Measurements from ENCODE around the gene CDKN2B.
"Not testable (repeated sequence)": the region's sequence is repeated elsewhere in the genome, so short reads cannot be mapped to it uniquely, and the experiment has no call there.

The CDKN2B gene

DNA sequence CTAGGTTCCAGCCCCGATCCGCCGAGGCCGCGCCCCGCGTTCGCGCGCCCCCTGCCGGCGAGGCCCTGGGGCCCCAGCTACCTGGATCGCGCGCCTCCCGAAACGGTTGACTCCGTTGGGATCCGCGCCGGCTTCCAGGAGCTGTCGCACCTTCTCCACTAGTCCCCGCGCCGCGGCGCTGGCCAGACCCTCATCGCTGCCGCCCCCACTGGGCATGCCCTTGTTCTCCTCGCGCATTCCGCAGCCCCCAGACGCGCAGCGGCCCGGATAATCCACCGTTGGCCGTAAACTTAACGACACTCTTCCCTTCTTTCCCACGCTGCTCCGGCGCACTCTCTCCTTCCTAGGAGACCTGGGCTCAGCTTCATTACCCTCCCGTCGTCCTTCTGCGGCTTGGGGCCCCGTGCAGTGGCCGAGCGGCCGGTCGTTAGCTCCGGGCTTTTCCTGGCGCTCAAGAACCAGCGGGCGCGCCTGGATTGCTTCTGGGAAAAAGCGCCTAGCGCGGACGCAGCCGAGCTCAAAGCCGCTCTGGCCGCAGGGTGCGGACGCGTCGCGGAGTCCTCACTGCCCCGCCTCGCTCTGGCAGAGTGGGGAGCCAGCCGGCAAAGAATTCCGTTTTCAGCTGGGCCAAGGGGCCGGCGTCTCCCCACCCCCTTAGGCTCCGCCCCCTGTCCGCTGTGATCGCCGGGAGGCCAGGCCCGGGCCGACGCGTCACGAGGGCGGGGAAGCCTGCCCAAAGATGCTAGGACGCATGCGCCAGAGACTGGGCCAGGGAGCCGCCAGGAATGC is at the start of gene CDKN2B:
CDKN2B (minus strand) TSS at position 589 of the 789 bp plus-strand sequence; CDS start at position 237, 352 bp downstream.
- DNase-seq = peak; percentile 81

DNA sequence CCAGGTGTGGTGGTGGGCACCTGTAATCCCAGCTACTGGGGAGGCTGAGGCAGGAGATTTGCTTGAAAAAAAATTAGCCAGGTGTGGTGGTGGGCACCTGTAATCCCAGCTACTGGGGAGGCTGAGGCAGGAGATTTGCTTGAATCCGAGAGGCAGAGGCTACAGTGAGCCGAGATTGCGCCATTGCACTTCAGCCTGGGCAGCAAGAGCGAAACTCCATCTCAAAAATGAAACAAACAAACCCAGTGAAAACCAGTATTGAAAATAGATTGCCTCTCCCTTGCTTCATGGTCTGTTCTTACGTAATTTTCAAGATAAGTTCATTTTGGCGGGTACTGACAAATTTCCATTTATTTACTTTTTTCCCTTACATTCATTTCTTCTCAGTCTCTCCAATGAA is 48.9 kb upstream of the CDKN2B start:
- not testable (repeated sequence) for DNase-seq

DNA sequence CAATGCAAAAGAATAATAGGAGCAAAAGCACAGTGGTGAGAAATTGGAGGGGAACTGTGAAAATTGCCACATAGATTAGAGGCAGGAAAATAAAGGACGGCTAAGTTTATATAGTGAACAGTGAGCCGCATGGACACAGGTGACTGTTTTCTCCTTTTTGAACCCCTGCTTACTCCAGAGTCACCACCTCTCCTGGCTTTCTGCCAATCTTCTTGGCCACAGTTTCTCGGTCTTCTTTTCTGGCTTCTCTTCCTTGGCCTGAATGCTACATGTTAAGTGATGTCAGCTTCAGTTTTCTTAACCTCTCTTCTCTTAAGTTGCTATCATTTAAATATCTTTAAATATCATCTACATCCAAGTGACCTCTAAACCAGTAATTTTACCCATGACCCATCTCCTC is 47.3 kb upstream of the CDKN2B start:
- no peak for DNase-seq

DNA sequence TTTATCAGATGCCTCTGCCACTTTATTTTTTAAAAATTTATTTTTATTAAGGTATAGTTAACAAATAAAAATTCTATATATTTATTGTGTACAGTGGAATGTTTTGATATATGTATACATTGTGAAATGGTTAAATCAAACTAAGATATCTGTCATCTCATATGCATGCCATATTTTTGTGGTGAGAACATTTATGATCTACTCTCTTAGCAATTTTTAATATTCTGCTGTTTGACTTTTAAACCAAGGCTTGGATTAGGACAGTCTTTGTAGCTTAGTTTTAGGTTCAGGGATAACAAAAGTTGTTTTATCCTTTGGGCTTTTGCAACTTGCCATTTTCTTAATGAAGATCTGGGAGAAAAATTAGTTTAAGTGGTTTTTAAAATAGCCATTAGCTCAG is 46.0 kb upstream of the CDKN2B start:
- no peak for DNase-seq

- DNase-seq = no peak
Measured at GRCh38 chr9:22054529-22054928, 45.4 kb upstream of the CDKN2B start.

- no peak for DNase-seq
Measured at GRCh38 chr9:22054076-22054475, 45.0 kb upstream of the CDKN2B start.

- DNase-seq = no peak
Measured at GRCh38 chr9:22053178-22053577, 44.1 kb upstream of the CDKN2B start.

DNA sequence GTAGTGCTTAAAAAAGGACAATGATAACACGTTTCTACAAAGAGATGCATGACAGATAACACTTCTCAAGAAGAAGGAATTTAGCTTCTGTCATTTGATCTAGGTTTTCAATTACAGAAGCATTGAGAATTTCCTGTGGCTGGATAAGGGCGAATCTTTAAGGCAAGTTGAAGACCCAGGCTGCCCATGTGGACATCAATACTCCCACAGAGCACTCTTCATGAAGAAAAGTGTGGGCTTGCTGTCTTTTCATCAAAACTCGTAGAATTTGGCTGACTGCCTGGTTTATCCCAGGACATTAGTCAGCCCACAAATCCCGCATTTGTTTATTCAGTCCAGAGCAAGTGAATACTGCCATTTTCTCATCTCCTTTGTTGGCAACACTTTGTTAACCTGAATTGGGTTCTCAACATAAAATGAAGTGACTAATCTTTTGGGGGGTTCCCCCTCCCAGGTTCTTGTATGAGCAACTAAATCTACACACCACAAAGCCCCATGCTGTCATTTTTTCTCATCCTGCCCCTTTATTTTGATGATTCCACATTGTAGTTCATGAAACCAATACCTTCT is 43.4 kb upstream of the CDKN2B start:
- peak; percentile 25 for DNase-seq

DNA sequence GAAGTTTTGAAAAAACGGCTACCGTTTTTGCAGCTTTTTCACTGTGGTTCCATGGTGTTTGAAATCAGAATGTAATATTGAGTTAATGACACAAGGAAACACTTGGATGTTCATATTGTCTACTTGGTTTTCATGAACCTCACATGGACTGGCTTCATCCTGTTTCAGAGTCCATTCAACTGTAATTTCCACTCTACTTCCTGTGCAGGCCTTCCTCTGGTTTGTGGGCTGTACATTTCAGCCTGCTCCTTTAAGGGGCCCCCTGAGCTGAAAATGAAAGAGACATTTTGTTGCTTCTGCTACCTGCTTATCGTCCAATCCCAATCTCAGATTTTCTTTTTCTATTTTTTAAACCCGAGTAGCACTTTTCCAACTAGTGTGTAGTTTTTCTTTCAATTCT is 41.8 kb upstream of the CDKN2B start:
- peak; percentile 36 for DNase-seq

GRCh38 chr9:22049411-22049810 is 40.3 kb upstream of the CDKN2B start:
- DNase-seq = no peak

GRCh38 chr9:22047596-22047995 is 38.5 kb upstream of the CDKN2B start:
- no peak for DNase-seq

DNA sequence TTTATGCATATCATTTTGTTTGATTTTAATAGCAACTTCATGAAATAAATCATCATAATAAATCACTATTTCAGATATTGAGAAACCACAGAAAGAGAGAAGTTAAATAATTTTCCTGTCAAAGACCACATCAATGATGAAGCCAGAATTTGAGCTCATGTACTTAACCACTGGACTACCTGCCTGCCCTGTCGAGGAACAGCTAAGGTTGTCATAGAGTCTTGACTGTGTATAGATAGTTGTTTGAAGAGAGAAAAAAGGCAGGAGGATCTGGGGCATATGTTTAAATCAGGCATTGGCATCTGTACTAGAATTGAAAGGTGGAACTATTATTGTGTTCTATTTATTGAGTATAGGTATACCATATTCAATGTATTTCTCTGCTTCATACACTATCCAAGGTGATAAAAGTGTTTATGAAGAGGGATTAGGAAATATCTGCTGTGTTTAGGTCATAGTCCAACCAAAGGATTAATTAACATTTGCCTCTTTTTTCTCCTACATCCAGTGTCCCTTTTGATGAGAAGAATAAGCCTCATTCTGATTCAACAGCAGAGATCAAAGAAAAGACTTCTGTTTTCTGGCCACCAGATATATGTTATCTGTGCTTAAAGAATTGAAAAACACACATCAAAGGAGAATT is 37.3 kb upstream of the CDKN2B start:
- DNase-seq = no peak

GRCh38 chr9:22045423-22045822 is 36.3 kb upstream of the CDKN2B start:
- DNase-seq = no peak

GRCh38 chr9:22044583-22044982 is 35.5 kb upstream of the CDKN2B start:
- no peak for DNase-seq

GRCh38 chr9:22043928-22044327 is 34.8 kb upstream of the CDKN2B start:
- no peak for DNase-seq

- DNase-seq = no peak
Measured at GRCh38 chr9:22041775-22042174, 32.7 kb upstream of the CDKN2B start.

DNA sequence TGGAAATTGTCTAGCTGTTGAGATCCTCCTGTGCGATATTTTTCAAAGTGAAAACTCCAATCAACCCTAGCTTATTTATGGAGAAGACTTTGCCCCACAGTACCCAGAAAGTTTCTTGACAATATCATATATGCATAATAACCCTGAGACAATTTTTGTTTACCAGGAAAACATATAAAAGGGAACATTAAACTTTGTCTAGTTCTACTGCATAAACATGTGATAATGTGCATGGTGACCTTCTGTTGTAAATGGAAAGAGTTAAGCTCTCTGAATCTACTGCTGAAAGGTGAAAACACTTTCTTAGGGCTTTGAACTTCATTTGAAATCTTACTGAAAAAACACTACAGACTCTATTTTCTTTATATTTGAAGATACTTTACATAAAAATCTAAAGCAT is 32.2 kb upstream of the CDKN2B start:
- DNase-seq = no peak

DNA sequence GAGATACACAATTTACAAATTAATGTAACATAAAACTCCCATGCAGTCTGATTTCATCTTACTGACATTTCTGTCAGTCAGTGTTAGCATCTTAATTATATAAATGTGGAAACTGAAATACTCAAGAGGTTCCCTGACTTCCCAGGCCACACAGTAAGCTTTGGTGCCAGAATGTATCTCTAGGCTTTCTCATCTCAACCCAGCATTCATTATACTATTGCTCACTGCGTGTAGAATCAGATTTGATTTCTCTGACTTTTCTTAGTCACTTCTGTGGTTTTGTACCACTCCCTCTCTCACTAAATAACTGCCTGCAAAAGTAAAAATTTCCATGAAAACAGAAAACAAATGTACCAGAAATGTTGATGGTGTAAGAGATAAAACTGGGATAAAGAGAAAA is 31.7 kb upstream of the CDKN2B start:
- no peak for DNase-seq

DNA sequence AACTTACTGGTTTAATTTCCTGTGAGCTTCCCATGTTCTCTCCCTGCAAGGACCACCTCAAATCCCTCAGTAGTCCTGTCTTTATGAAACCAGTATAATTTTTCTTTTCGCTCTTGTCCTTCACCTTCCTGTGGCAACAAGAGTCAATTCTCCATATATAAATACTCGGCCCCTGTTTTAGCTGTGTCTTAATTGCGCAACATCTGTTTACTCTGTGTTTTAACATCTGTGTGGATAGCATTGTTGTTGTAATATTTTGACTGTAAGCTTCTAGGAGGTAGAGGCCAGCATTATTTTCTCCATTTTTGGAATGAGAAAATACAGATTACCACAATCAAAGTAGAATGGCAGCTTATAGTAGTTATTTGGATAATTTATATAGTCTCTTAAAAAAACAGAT is 30.2 kb upstream of the CDKN2B start:
- DNase-seq = no peak

- DNase-seq = peak; percentile 47
Measured at GRCh38 chr9:22037954-22038690, 29.0 kb upstream of the CDKN2B start.

- DNase-seq = no peak
Measured at GRCh38 chr9:22036866-22037626, 27.9 kb upstream of the CDKN2B start.

GRCh38 chr9:22035591-22036011 is 26.5 kb upstream of the CDKN2B start:
- DNase-seq = no peak

Data from CD4-positive, alpha-beta T cell treated with Interleukin-21 for 1 hour (primary cell).